Measurements from ENCODE around the gene TFF1. TPM values are rescaled to one million over a fixed set of nuclear protein-coding genes. Genes with fewer than 3 reads are reported as not detected.

TFF1 gene
- total RNA-seq, 1 donor from 2014 or later, result 0.48 TPM

GRCh38 chr21:42395905-42396651, 29.7 kb upstream of the TFF1 start, which contains the start of gene TMPRSS3:
TSS of gene TMPRSS3 (minus strand) at chr21:42396052. CDS start at chr21:42395417, 635 bp downstream.
- Mint-ChIP-seq H3K9me3 (no peaks in the 10 kb centered on the region), H3K27ac (peak within 1 kb of the TSS; percentile 43), H3K4me3 (ENCODE audit: low read depth) (no peak within 1 kb of the TSS), H3K4me1 (ENCODE audit: low read depth) (peaks cover 72% of the 10 kb centered on the region), H3K27me3 (ENCODE audit: low read depth) (no peaks in the 10 kb centered on the region), H3K36me3 (ENCODE audit: low read depth) (peaks cover 73% of the 10 kb centered on the region)
- intact Hi-C loops (cut with micrococcal nuclease), result no loop called here
- DNase-seq (ENCODE audit: low spot score), result no peak

- no peak overlapping the region for H3K4me3 Mint-ChIP-seq (ENCODE audit: low read depth)
- peaks cover 77% of the 10 kb centered on the region for H3K36me3 Mint-ChIP-seq (ENCODE audit: low read depth)
- H3K27me3 Mint-ChIP-seq (ENCODE audit: low read depth), result no peaks in the 10 kb centered on the region
- intact Hi-C loops (cut with micrococcal nuclease), result no loop called here
- H3K9me3 Mint-ChIP-seq, result no peaks in the 10 kb centered on the region
- no peak for DNase-seq (ENCODE audit: low spot score)
- peaks cover 77% of the 10 kb centered on the region for H3K4me1 Mint-ChIP-seq (ENCODE audit: low read depth)
- peak overlapping the region; percentile 43 for H3K27ac Mint-ChIP-seq
Measured at GRCh38 chr21:42395302-42395701, 29.0 kb upstream of the TFF1 start.

- H3K27me3 Mint-ChIP-seq (ENCODE audit: low read depth), result no peaks in the 10 kb centered on the region
- peaks cover 84% of the 10 kb centered on the region for H3K4me1 Mint-ChIP-seq (ENCODE audit: low read depth)
- peaks cover 83% of the 10 kb centered on the region for H3K36me3 Mint-ChIP-seq (ENCODE audit: low read depth)
- no peak for DNase-seq (ENCODE audit: low spot score)
- intact Hi-C loops (cut with micrococcal nuclease), result loop anchor here (1.0 to 5.0 kb wide), 4 partner anchors 10 to 34 kb away; partner anchors contain the start of gene UBASH3A
- H3K9me3 Mint-ChIP-seq, result no peaks in the 10 kb centered on the region
- peak overlapping the region; percentile 87 for H3K27ac Mint-ChIP-seq
- peak overlapping the region; percentile 41 for H3K4me3 Mint-ChIP-seq (ENCODE audit: low read depth)
Measured at GRCh38 chr21:42393443-42393950, 27.2 kb upstream of the TFF1 start.

GRCh38 chr21:42392731-42393442, 26.6 kb upstream of the TFF1 start:
- no peak for DNase-seq (ENCODE audit: low spot score)
- H3K27ac Mint-ChIP-seq, result peak overlapping the region; percentile 87
- H3K27me3 Mint-ChIP-seq (ENCODE audit: low read depth), result no peaks in the 10 kb centered on the region
- H3K4me1 Mint-ChIP-seq (ENCODE audit: low read depth), result peaks cover 84% of the 10 kb centered on the region
- H3K36me3 Mint-ChIP-seq (ENCODE audit: low read depth), result peaks cover 83% of the 10 kb centered on the region
- intact Hi-C loops (cut with micrococcal nuclease), result loop anchor here (1.0 to 5.0 kb wide), 4 partner anchors 10 to 34 kb away; partner anchors contain the start of gene UBASH3A
- H3K9me3 Mint-ChIP-seq, result no peaks in the 10 kb centered on the region
- H3K4me3 Mint-ChIP-seq (ENCODE audit: low read depth), result peak overlapping the region; percentile 41

- Mint-ChIP-seq H3K27me3 (ENCODE audit: low read depth) (no peaks in the 10 kb centered on the region), H3K27ac (peak overlapping the region; percentile 87), H3K4me3 (ENCODE audit: low read depth) (no peak overlapping the region), H3K9me3 (no peaks in the 10 kb centered on the region), H3K36me3 (ENCODE audit: low read depth) (peaks cover 86% of the 10 kb centered on the region), H3K4me1 (ENCODE audit: low read depth) (peaks cover 84% of the 10 kb centered on the region)
- intact Hi-C loops (cut with micrococcal nuclease), result loop anchor here (5.0 kb wide), 1 partner anchor 36 kb away; no protein-coding TSS in a partner anchor
- DNase-seq (ENCODE audit: low spot score), result no peak
Measured at GRCh38 chr21:42391297-42391696, 25.0 kb upstream of the TFF1 start.

- no peak overlapping the region for H3K4me3 Mint-ChIP-seq (ENCODE audit: low read depth)
- peaks cover 86% of the 10 kb centered on the region for H3K36me3 Mint-ChIP-seq (ENCODE audit: low read depth)
- no peaks in the 10 kb centered on the region for H3K9me3 Mint-ChIP-seq
- peak overlapping the region; percentile 46 for H3K27ac Mint-ChIP-seq
- H3K4me1 Mint-ChIP-seq (ENCODE audit: low read depth), result peaks cover 79% of the 10 kb centered on the region
- intact Hi-C loops (cut with micrococcal nuclease), result loop anchor here (5.0 kb wide), 1 partner anchor 37 kb away; no protein-coding TSS in a partner anchor
- no peaks in the 10 kb centered on the region for H3K27me3 Mint-ChIP-seq (ENCODE audit: low read depth)
- DNase-seq (ENCODE audit: low spot score), result no peak
Measured at GRCh38 chr21:42390696-42391095, 24.4 kb upstream of the TFF1 start.

GRCh38 chr21:42390193-42390592, 23.9 kb upstream of the TFF1 start:
- H3K4me3 Mint-ChIP-seq (ENCODE audit: low read depth), result no peak overlapping the region
- H3K4me1 Mint-ChIP-seq (ENCODE audit: low read depth), result peaks cover 77% of the 10 kb centered on the region
- no peak for DNase-seq (ENCODE audit: low spot score)
- H3K36me3 Mint-ChIP-seq (ENCODE audit: low read depth), result peaks cover 86% of the 10 kb centered on the region
- peak overlapping the region; percentile 46 for H3K27ac Mint-ChIP-seq
- intact Hi-C loops (cut with micrococcal nuclease), result loop anchor here (5.0 kb wide), 1 partner anchor 37 kb away; no protein-coding TSS in a partner anchor
- H3K9me3 Mint-ChIP-seq, result peaks cover 1% of the 10 kb centered on the region
- no peaks in the 10 kb centered on the region for H3K27me3 Mint-ChIP-seq (ENCODE audit: low read depth)

GRCh38 chr21:42389449-42389835, 23.1 kb upstream of the TFF1 start:
- intact Hi-C loops (cut with micrococcal nuclease), result no loop called here
- Mint-ChIP-seq H3K27ac (peak overlapping the region; percentile 61), H3K4me3 (ENCODE audit: low read depth) (peak overlapping the region; percentile 14), H3K36me3 (ENCODE audit: low read depth) (peaks cover 83% of the 10 kb centered on the region), H3K9me3 (peaks cover 3% of the 10 kb centered on the region), H3K27me3 (ENCODE audit: low read depth) (no peaks in the 10 kb centered on the region), H3K4me1 (ENCODE audit: low read depth) (peaks cover 73% of the 10 kb centered on the region)
- no peak for DNase-seq (ENCODE audit: low spot score)

- Mint-ChIP-seq H3K36me3 (ENCODE audit: low read depth) (peaks cover 88% of the 10 kb centered on the region), H3K4me1 (ENCODE audit: low read depth) (peaks cover 73% of the 10 kb centered on the region), H3K4me3 (ENCODE audit: low read depth) (no peak overlapping the region), H3K27me3 (ENCODE audit: low read depth) (no peaks in the 10 kb centered on the region), H3K27ac (peak overlapping the region; percentile 61), H3K9me3 (peaks cover 3% of the 10 kb centered on the region)
- intact Hi-C loops (cut with micrococcal nuclease), result no loop called here
- DNase-seq (ENCODE audit: low spot score), result no peak
Measured at GRCh38 chr21:42388740-42389448, 22.6 kb upstream of the TFF1 start.

- DNase-seq (ENCODE audit: low spot score), result no peak
- intact Hi-C loops (cut with micrococcal nuclease), result no loop called here
- Mint-ChIP-seq H3K36me3 (ENCODE audit: low read depth) (peaks cover 90% of the 10 kb centered on the region), H3K4me1 (ENCODE audit: low read depth) (peaks cover 65% of the 10 kb centered on the region), H3K27me3 (ENCODE audit: low read depth) (no peaks in the 10 kb centered on the region), H3K27ac (peak overlapping the region; percentile 40), H3K4me3 (ENCODE audit: low read depth) (no peak overlapping the region), H3K9me3 (peaks cover 3% of the 10 kb centered on the region)
Measured at GRCh38 chr21:42387843-42388340, 21.6 kb upstream of the TFF1 start.

GRCh38 chr21:42387164-42387563, 20.8 kb upstream of the TFF1 start:
- H3K27ac Mint-ChIP-seq, result peak overlapping the region; percentile 40
- H3K36me3 Mint-ChIP-seq (ENCODE audit: low read depth), result peaks cover 90% of the 10 kb centered on the region
- no peak for DNase-seq (ENCODE audit: low spot score)
- no peaks in the 10 kb centered on the region for H3K27me3 Mint-ChIP-seq (ENCODE audit: low read depth)
- peaks cover 10% of the 10 kb centered on the region for H3K9me3 Mint-ChIP-seq
- intact Hi-C loops (cut with micrococcal nuclease), result no loop called here
- H3K4me3 Mint-ChIP-seq (ENCODE audit: low read depth), result no peak overlapping the region
- H3K4me1 Mint-ChIP-seq (ENCODE audit: low read depth), result peaks cover 60% of the 10 kb centered on the region

- no peaks in the 10 kb centered on the region for H3K27me3 Mint-ChIP-seq (ENCODE audit: low read depth)
- no peak overlapping the region for H3K4me3 Mint-ChIP-seq (ENCODE audit: low read depth)
- H3K27ac Mint-ChIP-seq, result no peak overlapping the region
- peaks cover 55% of the 10 kb centered on the region for H3K4me1 Mint-ChIP-seq (ENCODE audit: low read depth)
- H3K9me3 Mint-ChIP-seq, result peaks cover 19% of the 10 kb centered on the region
- intact Hi-C loops (cut with micrococcal nuclease), result no loop called here
- H3K36me3 Mint-ChIP-seq (ENCODE audit: low read depth), result peaks cover 92% of the 10 kb centered on the region
- no peak for DNase-seq (ENCODE audit: low spot score)
Measured at GRCh38 chr21:42386034-42386591, 19.8 kb upstream of the TFF1 start.
